Liver (tissue), 3 donors: Measurements from ENCODE around the gene KCNMA1.

ENCODE experiments used
- FOXA1 ChIP-seq: IDR thresholded peaks from 2 replicates; pipeline ENCODE4 v1.6.1; 2016; ENCODE audit warnings: antibody characterized with exemption
- GABPA ChIP-seq, 2 donors: IDR thresholded peaks in 1 of 2; conservative IDR thresholded peaks in 1 of 2; 2 replicates each; pipeline ENCODE4 v1.6.1; 2016; ENCODE audit warnings: antibody characterized with exemption in 2 of 2, mild to moderate bottlenecking in 1 of 2, moderate library complexity in 1 of 2
- JUND ChIP-seq, 2 donors: IDR thresholded peaks; 2 replicates each; pipeline ENCODE4 v1.6.1; 2016; ENCODE audit warnings: antibody characterized with exemption in 2 of 2
- NR2F2 ChIP-seq: IDR thresholded peaks from 2 replicates; pipeline ENCODE4 v1.6.1; 2016; ENCODE audit warnings: antibody characterized with exemption
- RAD21 ChIP-seq, 2 donors: IDR thresholded peaks; 2 replicates each; pipeline ENCODE4 v1.6.1; 2016; ENCODE audit warnings: antibody characterized with exemption in 2 of 2, mild to moderate bottlenecking in 2 of 2
- RXRA ChIP-seq, 2 donors: IDR thresholded peaks; 2 replicates each; pipeline ENCODE4 v1.6.1; 2017 to 2018; ENCODE audit warnings: antibody characterized with exemption in 2 of 2, mild to moderate bottlenecking in 1 of 2
- SP1 ChIP-seq: IDR thresholded peaks from 2 replicates; pipeline ENCODE4 v1.6.1; 2018; ENCODE audit warnings: antibody characterized with exemption, mild to moderate bottlenecking
- TAF1 ChIP-seq: conservative IDR thresholded peaks from 2 replicates; pipeline ENCODE4 v1.6.1; 2016; ENCODE audit warnings: antibody characterized with exemption, mild to moderate bottlenecking
- YY1 ChIP-seq: IDR thresholded peaks from 2 replicates; pipeline ENCODE4 v1.6.1; 2016; ENCODE audit warnings: antibody characterized with exemption, mild to moderate bottlenecking
- TF ChIP-seq, protein P1 (sequence below): fragments of 150-350 bp; IDR thresholded peaks from 2 replicates; pipeline ENCODE4 v1.5.1; 2017; ENCODE audit warnings: improper control_type of control experiment, low read depth, low read length; ENCODE audit not compliant: missing input control
- TF ChIP-seq, protein P2 (sequence below): IDR thresholded peaks from 2 replicates; pipeline ENCODE4 v1.6.1; 2016; ENCODE audit warnings: antibody characterized with exemption, mild to moderate bottlenecking
- TF ChIP-seq, protein P3 (sequence below): IDR thresholded peaks from 2 replicates; pipeline ENCODE4 v1.6.1; 2016; ENCODE audit warnings: antibody characterized with exemption
- TF ChIP-seq, protein P4 (sequence below): IDR thresholded peaks from 2 replicates; pipeline ENCODE4 v1.6.1; 2016; ENCODE audit warnings: antibody characterized with exemption
- donor health status: healthy.
- donor health status: healthy.

DNA sequence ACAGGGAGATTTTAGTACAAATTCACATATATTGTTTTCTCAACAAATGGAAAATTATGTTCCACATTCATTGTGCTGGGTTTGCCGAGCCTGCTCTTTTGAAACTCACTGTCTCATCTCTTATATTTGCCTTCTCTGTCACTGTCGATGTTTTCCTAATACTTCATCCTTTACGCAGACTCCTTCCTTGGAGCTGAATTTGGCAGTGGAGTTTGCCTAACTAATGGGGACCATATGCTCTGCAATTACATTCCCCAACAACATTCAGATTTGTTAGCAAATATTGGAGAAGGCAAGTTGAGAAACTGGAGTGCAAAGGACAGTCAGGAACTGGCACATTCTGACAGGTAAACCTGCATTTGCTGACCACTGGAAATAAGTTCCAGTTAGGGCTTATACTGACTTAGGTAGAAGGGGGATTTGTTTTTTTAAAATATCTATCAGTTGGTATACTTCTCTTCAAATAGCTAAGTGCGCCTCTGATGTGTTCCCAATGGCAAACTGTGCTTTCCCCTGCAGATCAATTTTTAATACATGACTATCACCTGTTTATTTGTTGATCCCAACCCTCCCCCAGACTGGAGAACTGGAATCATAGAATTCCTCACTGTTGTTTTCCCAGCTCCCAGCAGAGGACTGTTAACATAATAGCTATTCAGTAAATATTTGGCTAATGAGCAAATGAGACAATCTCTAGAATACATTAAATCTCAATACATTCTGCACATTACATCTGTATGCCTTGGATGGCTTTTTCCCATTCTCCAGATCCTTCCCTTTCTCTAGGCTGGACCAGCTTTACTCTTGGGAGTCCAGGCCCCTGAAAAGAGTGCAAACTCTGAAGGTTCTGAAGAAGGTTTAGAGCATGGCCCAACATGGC lies 769.3 kb downstream of the KCNMA1 start:
- TF ChIP-seq, protein P1, sequence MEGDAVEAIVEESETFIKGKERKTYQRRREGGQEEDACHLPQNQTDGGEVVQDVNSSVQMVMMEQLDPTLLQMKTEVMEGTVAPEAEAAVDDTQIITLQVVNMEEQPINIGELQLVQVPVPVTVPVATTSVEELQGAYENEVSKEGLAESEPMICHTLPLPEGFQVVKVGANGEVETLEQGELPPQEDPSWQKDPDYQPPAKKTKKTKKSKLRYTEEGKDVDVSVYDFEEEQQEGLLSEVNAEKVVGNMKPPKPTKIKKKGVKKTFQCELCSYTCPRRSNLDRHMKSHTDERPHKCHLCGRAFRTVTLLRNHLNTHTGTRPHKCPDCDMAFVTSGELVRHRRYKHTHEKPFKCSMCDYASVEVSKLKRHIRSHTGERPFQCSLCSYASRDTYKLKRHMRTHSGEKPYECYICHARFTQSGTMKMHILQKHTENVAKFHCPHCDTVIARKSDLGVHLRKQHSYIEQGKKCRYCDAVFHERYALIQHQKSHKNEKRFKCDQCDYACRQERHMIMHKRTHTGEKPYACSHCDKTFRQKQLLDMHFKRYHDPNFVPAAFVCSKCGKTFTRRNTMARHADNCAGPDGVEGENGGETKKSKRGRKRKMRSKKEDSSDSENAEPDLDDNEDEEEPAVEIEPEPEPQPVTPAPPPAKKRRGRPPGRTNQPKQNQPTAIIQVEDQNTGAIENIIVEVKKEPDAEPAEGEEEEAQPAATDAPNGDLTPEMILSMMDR = no peak
- TF ChIP-seq JUND (IDR thresholded peaks at IDR 0.05) (no peak), TAF1 (no peak), NR2F2 (no peak), SP1 (no peak), RAD21 (IDR thresholded peaks at IDR 0.05) (no peak), RXRA (IDR thresholded peaks at IDR 0.05) (no peak), YY1 (no peak), GABPA (IDR thresholded peaks at IDR 0.05 in 1 of 2, conservative IDR thresholded peaks at IDR 0.05 in 1 of 2) (no peak), FOXA1 (no peak)
- TF ChIP-seq, protein P2, sequence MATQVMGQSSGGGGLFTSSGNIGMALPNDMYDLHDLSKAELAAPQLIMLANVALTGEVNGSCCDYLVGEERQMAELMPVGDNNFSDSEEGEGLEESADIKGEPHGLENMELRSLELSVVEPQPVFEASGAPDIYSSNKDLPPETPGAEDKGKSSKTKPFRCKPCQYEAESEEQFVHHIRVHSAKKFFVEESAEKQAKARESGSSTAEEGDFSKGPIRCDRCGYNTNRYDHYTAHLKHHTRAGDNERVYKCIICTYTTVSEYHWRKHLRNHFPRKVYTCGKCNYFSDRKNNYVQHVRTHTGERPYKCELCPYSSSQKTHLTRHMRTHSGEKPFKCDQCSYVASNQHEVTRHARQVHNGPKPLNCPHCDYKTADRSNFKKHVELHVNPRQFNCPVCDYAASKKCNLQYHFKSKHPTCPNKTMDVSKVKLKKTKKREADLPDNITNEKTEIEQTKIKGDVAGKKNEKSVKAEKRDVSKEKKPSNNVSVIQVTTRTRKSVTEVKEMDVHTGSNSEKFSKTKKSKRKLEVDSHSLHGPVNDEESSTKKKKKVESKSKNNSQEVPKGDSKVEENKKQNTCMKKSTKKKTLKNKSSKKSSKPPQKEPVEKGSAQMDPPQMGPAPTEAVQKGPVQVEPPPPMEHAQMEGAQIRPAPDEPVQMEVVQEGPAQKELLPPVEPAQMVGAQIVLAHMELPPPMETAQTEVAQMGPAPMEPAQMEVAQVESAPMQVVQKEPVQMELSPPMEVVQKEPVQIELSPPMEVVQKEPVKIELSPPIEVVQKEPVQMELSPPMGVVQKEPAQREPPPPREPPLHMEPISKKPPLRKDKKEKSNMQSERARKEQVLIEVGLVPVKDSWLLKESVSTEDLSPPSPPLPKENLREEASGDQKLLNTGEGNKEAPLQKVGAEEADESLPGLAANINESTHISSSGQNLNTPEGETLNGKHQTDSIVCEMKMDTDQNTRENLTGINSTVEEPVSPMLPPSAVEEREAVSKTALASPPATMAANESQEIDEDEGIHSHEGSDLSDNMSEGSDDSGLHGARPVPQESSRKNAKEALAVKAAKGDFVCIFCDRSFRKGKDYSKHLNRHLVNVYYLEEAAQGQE = no peak
- TF ChIP-seq, protein P3, sequence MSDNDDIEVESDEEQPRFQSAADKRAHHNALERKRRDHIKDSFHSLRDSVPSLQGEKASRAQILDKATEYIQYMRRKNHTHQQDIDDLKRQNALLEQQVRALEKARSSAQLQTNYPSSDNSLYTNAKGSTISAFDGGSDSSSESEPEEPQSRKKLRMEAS = no peak
- TF ChIP-seq, protein P4, sequence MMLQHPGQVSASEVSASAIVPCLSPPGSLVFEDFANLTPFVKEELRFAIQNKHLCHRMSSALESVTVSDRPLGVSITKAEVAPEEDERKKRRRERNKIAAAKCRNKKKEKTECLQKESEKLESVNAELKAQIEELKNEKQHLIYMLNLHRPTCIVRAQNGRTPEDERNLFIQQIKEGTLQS = no peak
